ENCODE results near the gene SH3PXD2B.

DNA sequence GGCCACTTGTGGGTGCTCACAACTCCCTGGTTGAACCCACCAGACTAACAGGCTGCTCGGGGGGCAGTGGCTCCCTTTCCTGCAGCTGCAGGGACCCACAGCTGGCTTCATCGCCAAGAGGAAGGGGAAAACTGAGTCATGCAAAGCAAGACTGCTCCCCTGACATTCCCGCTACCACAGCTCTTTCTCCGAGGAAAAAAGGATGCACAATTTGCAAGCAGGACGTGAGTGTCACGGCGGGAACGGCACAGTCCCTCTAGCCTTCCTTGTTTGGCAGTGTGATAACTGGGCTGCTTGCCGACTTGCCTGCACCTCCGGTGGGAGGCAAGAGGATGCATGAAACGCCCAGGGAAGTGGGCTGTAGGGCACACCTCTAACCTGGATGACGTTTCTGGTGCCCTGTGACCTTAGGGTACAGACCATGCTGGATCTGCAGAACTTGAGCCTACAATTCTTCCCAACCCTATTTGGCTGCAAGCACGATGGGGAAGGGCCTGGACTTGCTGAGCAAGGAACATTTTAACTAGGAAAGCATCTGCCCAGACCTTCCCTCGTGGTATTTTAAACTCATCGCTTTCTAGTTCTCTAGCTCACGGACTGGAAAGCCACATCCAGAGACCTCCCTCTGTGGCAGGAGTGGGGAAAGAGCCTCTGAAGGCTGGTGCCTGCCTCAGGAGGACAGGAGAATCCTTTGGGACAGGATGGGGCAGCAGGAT lies 7.8 kb downstream of the SH3PXD2B start:
- TF ChIP-seq, protein P1, sequence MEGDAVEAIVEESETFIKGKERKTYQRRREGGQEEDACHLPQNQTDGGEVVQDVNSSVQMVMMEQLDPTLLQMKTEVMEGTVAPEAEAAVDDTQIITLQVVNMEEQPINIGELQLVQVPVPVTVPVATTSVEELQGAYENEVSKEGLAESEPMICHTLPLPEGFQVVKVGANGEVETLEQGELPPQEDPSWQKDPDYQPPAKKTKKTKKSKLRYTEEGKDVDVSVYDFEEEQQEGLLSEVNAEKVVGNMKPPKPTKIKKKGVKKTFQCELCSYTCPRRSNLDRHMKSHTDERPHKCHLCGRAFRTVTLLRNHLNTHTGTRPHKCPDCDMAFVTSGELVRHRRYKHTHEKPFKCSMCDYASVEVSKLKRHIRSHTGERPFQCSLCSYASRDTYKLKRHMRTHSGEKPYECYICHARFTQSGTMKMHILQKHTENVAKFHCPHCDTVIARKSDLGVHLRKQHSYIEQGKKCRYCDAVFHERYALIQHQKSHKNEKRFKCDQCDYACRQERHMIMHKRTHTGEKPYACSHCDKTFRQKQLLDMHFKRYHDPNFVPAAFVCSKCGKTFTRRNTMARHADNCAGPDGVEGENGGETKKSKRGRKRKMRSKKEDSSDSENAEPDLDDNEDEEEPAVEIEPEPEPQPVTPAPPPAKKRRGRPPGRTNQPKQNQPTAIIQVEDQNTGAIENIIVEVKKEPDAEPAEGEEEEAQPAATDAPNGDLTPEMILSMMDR (IDR thresholded peaks at IDR 0.05; ENCODE audit: borderline replicate concordance, extremely low read depth, low read length, poor library complexity, severe bottlenecking): no peak
- no peak for TF ChIP-seq EZH2 (IDR thresholded peaks at IDR 0.05; ENCODE audit: borderline replicate concordance, low read depth, low read length, severe bottlenecking)

All from DND-41 (cell line).